Hematopoietic multipotent progenitor cell treated with erythropoietin and hydrocortisone succinate and interleukin-3 and kit ligand, for 15 days (in vitro differentiated cells): Measurements from ENCODE around the gene ECSIT.
"Not testable (repeated sequence)": the region's sequence is repeated elsewhere in the genome, so short reads cannot be mapped to it uniquely, and the experiment has no call there.

Source experiments
- DNase-seq: peaks from one replicate; pipeline ENCODE4 v3.0.0-alpha.2; 2015; ENCODE audit warnings: low spot score

Gene ECSIT

DNA sequence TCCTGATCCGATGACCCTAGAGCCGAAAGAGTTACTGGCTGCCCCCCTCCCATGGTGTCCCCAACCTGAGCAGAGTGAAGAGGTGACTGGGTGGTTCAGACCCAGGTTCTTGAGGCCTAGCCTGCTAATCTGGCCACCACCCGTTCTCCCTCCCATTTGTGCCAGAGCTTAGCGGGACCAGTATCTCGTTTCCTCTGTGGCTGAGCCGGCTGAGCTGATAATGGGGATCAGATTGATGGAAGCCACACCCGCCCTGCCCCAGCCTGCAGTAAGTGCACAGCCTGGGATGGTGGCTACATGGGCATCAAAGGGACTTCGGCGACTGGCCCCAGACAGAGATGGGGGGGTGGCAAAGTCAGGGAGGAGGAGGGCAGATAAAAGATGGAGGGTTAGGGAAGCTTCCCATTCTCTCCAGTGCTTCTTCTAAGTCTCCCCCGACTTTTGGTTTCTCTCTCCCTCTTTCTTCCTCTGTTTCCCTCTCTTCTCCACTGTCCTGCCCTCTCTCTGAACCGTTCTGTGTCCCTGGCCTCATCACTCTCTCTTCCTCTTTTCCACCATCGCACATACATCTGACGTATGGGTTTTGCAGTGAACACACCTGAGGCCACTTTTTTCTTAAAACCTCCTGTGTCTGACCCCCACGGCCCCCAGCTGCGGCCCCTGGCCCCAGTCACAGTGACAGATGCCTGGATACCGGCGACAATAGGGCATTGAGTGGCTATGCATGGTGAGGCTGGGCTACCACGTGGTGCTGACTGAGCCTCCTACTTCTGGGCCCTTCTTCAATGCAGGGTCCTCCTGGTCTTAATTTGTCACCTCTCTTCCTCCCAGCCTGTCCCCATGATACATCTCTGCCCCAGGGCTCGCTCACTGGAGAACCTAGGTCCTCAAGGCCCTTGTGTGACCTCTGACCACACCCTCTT lies 50.5 kb downstream of the ECSIT start:
- DNase-seq, result no peak

DNA sequence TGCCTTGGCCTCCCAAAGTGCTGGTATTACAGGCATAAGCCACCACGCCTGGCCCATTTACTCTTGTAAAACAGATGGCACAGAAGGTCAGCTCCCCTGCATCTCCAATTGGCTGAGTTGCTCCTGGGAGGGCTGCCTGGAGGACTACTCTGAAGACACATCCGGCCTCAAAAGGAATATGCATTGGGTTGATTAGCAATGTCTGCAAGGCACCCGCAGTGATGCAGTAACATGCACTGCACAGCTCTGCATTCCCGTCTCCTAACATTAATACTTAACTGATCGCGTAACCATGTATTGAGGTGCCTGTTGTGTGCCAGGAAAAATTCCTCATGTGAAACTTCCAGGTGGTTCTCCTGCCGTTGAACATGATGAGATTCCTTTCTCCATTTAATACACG lies 53.1 kb downstream of the ECSIT start:
- DNase-seq, result no peak

DNA sequence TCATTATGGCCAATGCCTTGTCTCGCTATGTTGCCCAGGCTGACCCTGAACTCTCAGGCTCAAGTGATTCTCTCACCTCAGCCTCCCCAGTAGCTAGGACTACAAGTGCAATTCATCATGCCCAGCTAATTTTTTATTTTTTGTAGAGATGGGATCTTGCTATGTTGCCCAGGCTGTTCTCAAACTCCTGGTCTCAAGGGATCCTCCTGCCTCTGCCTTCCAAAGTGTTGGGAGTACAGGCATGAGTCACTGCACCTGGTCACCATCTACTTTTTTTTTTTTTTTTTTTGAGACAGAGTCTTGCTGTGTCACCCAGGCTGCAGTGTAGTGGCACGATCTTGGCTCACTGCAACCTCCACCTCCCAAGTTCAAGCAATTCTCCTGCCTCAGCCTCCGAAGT lies 53.6 kb downstream of the ECSIT start:
- DNase-seq, result not testable (repeated sequence)

DNA sequence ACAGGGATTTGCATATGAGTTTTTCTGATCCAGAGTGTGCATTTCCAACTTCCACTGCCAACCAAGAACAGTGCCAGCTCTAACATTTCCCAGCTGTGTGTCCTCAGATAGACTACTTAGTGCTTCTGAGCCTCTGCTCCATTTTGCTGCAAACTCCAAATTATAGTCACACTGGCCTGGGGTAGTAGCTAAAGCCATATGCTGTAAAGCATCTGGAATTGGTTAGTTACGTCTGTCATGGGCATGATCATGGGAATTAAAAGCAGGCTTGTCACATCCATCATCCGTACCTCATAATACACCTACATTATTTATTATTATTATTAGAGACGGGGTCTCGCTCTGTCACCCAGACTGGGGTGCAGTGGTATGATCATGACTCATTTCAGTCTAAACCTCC lies 55.2 kb downstream of the ECSIT start:
- no peak for DNase-seq

DNA sequence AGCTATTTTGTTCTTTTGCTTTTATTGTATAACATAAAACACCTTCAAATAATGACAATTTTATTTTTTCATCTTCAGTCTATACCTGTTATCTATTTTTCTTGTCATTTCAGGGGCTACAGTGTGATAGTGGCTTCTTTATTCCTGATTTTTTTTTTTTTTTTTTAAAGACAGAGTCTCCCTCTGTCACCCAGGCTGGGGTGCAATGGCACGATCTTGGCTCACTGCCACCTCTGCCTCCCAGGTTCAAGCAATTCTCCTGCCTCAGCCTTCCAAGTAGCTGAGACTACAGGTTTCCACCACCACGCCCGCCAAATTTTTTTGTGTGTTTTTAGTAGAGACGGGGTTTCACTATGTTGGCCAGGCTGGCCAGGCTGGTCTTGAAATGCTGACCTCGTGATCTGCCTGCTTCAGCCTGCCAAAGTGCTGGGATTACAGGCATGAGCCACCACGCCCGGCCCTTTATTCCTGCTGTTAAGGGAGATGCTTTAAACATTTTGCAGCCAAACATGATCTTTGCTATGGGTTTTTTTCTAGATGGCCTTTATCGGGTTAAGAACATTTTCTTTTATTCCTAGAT lies 60.6 kb downstream of the ECSIT start:
- DNase-seq, result not testable (repeated sequence)

DNA sequence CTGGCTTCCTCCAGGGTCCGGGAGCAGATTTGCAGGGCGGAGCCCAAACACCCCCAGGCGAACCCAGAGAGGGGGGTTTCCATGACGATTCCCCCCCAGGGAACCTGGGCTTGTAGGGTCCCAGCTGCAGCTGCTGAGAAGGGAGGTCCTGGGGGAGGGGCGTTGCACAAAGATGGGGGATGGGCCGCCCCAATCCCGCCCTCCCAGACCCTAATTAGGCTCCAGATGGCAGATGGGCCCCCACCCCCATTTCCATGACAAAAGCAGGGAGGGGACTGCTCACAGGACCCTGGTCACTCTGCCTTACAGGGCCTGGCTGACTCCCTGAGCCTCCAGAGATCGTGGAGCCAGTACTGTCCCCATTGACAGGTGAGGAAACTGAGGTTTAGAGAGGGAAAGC lies 63.3 kb downstream of the ECSIT start:
- DNase-seq, result no peak

DNA sequence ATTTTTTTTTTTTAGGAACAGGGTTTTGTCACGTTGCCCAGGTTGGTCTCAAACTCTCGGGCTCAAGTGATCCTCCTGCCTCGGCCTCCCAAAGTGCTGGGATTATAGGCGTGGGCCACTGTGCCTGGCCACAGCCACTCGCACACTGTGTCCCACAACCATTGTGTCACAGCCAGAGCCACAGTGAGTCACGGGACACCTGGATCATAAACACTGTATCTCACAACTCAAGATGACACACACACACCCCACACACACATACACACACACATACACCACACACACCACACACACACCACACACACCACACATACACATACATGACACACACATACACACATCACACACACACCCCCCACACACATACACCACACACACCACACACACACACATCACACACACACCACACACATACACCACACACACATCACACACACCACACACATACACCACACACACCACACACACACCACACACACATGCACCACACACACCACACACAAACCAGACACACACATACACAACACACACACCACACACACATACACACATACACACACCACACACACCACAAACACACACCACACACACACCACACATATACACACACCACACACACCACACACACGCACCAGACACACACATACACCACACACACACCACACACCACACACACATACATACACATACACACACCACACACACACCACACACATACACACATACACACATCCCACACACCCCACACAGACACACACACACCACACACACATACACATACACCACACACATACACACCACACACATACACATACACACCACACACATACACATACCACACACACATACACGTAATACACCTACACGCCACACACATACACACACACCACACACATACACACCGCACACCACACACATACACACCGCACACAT lies 64.3 kb downstream of the ECSIT start:
- no peak for DNase-seq

DNA sequence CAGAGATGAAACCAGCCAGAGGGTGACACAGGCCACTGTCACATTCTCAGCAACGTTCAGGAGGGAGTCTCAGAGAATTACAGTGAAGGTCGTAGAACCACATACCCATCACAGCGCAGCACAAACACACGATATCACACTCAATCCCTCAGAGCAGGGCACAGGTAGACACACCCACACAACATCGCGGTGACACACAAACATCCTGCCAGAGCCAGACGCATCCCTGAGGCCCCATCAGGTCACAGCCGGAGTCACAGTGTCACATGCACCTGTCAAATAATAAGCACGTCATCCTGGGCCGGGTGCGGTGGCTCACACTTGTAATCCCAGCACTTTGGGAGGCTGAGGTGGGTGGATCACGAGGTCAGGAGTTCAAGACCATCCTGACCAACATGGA lies 65.5 kb downstream of the ECSIT start:
- DNase-seq, result no peak

DNA sequence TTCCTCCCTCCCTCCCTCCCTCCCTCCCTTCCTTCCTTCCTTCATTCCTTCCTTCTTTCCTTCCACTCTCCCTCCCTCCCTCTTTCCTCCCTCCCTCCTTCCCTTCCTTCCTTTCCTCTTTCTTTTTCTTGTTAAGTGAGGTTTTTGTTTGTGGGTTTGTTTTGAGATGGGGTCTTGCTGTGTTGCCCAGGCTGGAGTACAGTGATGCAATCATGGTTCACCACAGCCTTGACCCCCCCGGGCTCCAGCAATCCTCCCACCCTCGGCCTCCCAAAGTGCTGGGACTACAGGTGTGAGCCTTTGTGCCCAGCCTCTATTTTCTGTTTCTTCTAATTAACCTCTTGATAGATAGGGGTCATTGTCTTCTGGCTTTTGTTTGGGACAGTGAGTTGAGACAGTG lies 67.5 kb downstream of the ECSIT start:
- no peak for DNase-seq

DNA sequence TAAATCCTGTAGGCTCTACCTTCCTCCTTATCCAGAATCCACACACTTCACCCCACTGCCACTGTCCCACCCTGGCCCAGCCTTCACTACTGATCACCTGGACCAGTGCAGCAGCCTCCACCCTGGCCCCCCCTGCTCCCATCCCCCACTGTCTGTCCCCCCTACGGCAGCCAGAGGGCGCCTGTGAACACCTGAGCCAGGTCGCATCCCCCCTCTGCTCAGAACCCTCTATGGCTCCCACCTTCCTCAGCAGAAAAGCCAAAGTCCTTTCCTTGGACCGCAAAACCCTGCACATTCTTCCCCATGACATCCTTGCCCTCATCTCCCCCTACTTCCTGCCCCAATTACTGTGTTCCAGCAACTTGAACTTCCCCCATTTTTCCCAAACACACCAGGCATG lies 68.7 kb downstream of the ECSIT start:
- DNase-seq, result peak; percentile 25

DNA sequence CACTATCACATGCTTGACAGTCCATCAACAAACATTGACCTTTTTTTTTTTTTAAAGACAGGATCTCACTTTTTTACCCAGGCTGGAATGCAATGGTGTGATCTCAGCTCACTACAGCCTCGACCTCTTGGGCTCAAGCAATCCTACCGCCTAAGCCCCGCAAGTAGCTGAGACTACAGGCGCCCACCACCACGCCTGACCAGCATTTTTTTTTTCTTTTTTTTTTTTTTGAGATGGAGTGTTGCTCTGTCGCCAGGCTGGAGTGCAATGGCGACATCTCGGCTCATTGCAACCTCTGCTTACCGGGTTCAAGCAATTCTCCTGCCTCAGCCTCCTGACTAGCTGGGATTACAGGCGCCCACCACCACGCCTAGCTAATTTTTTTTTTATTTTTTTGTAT lies 70.0 kb downstream of the ECSIT start:
- DNase-seq, result not testable (repeated sequence)

DNA sequence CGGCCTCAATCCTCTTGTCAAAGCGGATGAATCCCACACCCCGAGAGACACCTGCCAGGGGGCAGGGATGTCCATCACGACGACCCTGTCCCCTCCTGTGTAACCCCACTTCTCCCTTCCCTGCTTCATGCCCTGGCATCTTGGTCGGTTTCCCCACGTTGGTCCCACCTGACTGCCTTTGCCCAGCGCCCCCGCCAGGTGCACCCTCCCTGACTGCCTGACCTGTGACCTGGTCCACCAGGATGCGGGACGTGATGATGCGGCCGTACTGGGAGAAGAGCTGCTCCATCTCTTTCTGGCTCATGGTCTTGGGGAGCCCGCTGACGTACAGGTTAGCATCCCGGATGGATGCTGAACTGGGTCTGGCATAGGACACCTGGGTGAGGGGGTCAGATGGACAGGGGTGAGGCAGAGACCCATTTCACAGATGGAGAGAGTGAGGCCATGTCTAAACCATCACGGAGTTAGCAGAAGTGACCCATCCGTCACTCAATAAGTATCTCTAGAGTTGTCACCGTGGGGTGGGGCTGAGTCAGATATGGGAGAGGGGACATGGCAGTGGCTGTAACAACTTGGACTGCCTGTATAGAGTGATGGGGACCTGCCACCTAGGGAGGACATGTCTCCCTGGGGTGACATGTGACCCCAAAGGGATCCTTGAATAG lies 70.6 kb downstream of the ECSIT start:
- no peak for DNase-seq

DNA sequence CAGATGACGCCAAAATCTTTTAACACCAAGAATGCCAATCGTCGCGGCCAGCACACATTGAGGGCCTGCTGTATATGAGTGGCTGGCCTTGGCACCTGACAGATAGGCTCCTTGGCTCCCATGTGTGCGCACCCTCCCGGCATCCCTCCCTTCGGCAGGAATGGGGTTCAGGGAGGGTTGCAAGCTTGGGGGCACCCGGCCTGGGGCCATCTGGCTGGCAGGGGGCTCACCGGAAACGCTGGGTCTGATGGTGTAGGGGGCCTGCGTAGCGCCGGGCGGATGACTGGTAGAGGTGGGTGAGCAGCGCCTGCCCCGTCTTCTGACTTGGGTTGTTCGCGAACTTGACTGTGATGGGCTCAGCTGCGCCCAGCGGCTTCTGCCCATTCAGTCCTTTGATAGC lies 71.1 kb downstream of the ECSIT start:
- DNase-seq, result no peak

DNA sequence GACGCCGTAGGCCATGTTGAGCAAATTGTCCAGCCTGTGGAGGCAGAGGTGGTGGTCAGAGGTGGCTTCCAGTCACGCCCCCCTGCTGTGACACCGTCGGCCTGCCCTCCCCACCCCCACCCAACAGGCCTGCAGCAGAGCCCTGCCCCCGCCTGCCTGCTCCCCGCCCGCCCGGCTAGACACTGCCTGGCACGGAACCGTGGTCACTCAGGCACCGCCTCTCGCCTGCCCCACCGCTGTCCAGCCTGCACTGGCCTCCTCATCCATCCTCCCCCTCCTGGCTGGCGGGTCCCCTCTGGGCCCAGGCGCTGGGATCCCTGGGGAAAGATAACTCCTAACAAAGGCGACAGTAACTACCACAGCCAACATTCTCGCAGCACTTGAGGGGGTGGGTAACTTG lies 71.8 kb downstream of the ECSIT start:
- DNase-seq, result no peak

DNA sequence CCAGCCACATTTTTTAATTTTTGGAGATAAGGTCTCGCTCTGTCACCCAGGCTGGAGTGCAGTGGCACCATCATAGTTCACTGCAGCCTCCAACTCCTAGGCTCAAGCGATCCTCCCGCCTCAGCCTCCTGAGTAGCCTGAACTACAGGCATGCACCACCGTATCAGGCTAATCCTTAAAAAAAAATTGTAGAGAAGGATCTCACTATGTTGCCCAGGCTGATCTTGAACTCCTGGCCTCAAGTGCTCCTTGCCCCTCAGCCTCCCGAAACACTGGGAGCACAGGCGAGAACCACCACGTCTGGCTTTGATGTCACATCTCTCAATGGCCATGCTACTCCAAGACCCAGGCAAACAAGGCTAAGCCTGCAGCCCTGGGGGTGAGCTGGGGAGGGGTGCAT lies 72.3 kb downstream of the ECSIT start:
- no peak for DNase-seq
